DLD1 (cell line): ENCODE data around the gene ANKRD34B.

ENCODE experiments used
- in situ Hi-C: cut with HindIII; loops from 2 replicates; pipeline ENCODE4 v1.10.0; 2017; ENCODE audit warnings: low sequenced_read_pairs

The ANKRD34B gene

DNA sequence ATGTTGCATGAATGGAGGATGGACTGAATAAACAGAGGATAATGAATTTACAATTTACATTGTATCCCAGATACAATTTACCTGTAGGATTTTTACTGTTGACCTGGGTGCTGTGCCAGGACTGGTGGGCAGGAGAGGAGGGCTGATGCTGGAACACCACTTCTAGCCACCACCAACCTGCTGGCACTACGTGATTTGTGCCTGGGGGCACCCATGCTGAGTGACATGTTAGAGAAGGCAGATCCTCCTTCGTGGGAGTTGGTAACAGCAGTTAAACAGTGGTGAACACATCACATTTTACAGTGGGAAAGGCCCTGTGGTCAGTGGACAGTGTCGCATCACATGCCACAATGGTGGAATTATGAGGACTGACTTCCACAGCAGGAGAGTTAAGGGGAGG is 3.0 kb upstream of the ANKRD34B start:
- in situ Hi-C loops = no loop called here

DNA sequence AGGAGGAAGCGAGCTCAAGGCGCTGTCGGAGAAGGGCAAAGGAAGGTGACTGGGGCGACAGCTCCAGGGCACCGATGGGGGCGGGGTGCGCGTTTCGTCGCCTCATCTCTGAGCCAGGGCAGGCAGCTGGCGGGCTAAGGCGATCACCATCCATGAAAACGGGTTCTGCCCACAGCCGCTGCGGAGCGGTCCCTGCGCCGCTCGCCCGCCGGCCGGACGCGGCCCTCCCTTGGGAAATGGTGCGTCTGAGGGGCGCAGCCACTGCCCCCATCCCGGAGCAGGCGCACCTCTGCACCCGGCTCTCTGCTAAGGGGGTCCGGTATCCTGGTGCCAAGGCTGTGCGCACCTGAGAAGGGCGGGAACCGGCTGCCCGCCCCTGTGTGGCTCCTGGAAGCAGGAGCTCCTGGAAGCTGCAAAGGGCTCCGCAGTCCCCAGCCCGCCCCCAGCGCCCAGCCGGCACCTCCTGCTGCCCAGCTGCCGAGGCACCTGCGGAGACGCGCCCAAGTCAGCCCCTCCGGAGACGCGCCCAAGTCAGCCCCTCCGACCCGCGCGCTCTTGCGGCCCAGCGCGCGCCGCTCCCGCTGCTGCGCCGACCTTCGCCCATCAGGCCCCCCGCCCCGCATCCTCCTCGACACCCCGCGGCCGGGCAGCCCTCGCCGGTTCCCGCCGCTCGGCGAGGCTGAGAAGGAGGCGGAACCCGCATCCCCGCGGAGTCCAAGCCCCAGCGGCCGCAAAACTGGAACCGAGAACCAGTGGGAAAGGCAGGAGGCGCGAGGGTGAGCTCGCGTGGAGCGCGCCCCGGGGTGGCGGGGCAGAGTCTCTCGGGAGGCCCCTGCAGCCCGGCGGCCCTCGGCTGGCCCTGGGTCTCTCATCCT is 757 bp downstream of the ANKRD34B start:
- in situ Hi-C loops = no loop called here

DNA sequence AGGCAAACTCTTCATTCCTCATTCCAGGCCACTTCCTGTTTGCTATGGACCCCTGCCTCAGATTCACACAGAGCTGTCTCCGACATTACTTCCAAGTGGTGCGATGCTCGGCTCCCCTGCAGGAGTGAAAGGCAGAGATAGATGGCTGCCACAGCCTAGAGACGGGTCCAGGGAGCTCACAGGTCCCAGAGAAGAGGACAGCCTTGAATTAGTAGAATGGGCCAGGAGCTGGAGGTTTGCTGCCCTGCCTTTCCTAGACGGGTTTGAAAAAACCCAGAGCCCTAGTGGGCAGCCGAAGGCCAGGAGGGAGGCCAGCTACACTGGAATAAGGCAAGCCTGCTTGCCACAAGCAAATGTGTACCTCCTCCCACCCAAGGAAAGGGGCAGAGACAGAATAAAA is 1.8 kb downstream of the ANKRD34B start:
- in situ Hi-C loops = no loop called here

DNA sequence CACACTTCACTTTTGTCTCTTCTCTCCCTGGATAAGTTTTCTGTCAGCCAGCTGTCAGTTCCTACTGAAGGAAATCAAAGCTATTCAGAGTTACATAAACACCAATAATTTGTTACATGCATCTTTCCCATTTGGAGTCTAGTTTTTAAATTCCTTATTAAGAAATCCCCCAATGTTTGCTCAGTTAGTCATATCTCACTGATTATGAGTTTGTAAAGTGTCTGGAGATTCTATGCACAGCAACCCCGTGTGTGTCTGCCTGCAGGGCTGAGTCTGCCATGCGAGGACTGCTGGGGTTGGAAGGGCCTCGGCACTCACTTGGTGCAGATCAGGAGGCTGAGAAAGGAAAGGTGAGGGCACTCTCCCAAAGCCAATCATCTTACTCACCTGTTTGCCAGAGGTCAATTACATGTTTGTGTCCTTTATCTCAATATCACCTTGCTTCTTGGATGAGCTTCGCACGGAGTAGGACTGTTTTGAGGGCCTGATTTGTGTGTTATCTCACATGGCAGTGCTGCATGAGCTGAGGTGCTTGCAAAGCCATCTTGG is 3.3 kb downstream of the ANKRD34B start:
- in situ Hi-C loops = no loop called here

DNA sequence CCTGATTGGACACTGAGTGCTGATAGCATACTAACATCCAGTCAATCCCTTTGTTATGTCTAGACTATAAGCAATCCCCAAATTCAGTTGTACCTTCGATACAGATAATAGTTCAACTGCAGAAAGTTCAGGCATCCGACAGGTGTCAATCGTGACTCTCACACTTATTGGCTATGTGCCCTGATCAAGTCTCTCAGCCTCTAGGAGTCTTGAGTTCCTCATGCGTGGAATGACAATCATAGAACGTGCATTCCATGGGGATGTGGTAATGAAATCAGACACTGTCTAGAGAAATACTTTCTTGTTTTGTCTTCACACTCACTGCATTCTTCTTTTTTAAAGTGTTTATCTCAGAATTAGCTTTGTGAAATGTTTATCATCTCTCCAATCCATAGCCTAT is 4.8 kb downstream of the ANKRD34B start:
- in situ Hi-C loops = no loop called here

DNA sequence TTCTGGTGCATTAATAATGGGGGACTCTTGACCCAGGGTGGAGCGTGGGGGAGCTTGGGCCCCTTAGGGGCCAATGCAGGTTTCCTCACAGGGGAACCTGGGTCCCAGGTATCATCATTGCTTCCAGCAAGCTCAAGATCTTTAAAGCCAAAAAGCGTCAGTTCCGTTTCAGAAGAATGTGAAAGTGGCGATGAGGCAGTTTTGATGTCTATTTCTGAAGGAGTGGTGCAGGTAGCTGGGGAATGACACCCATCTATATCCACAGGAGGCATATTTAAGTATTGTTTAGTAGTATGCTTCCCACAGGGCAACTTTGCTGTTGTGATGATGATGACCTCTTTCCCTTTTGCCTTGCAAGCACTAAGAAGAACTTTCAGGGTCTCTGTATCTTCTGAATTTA is 10.8 kb downstream of the ANKRD34B start:
- in situ Hi-C loops = no loop called here

DNA sequence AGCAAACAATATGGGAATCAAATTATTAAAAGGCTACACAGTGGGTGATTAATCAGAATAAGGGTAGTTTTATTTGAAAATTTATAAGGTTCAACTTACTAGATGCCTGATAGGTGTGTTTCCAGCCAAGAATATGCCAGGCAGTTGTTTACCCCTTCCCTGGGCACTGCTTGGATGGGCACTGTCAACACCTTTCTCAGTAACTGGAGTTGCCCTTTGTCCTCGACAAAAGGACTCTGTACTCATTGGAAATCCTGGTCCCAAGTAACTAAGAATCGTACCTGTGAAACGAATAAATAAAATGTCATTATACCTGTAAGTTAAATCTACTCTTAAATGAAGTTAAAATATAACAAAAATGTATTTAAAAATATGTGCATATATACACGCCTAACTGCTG is 15.0 kb downstream of the ANKRD34B start:
- in situ Hi-C loops = no loop called here

DNA sequence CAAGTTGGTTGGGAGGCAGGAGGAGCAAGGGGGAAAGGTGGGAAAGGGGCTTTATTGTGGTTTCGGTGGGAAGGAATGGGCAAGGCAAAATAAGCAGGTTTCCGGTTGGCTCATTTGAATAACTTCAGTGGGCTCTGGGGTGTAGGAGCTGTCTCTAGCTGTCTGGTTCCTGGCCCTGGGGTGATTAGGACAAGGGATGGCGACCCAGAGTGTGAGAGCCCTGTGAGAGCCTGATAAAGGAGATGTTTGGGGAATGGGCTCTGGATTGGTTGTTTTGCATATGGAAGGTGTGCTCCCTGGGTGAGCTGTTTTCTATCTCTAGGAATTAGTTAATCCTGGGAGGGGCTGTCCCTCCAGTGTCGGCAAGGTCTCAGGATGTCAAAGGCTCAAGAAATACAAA is 15.4 kb downstream of the ANKRD34B start:
- in situ Hi-C loops = no loop called here

DNA sequence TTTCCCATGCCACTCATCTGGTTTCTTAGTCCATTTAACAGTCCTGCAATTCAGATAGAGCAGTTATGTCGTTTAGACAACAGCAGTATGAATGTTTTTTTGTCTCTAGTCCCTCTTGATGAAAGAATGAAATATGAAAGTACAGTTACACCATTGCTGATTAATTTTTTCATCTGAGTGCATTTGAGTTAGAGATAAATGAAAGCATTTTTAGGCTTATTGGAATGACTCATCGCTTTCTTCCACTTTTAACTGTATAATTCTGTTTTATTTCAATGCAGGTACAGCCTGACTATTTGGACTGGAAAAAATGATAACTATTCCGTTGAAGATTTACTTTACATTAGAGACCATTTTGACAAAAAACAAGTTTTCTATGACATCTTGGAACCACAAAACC is 28.7 kb downstream of the ANKRD34B start:
- in situ Hi-C loops = no loop called here

DNA sequence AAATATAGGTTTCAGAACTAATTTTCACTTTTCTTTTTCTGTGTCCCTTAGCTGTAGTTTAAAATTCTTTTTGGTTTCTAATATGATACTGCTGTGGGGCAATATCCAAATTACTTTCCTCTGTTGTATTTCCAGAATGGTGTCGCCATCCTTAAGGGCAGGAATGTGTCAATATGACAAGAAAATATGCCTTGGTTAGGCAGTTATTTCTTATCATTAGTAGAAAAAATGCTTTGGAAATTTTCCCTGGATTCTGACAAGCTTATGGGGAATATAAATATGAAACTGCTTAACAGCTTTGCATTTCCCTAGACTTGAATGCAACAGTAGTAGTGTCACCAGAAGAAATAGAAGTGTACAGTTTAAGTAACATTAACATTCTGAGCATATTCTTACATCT is 29.4 kb downstream of the ANKRD34B start:
- in situ Hi-C loops = no loop called here

DNA sequence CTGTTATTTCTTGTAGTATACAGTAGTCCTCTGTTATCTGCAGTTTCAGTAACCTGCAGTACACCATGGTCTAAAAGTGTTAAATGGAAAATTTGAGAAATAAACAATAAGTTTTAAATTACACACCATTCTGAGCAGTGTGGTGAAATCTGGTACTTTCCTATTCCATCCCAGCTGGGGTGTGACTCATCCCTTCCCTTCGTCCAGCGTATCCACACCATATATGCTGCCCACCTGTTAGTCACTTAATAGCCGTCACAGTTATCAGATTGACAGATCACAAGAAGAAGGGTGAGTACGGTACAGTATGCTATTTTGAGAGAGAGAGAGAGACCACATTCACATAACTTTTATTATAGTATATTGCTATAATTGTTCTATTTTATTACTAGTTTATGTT is 53.3 kb downstream of the ANKRD34B start:
- in situ Hi-C loops = no loop called here

DNA sequence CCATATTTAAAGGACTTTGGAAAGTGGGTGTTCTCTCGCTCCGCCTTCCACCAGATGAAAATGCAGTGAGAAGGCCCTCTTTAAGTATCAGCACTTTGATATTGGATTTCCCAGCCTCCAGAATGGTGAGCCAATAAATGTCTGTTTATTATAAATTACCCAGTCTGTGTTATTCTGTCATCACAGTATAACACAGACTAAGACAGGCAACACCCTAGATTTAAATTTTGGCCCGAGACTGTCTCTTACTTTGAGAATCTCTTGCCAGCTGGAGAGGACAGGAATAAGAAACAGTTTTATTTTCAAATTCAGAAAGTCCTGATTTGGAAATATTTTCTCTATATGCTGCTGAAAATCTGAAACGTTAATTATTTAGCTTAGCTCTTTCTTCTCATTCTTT is 60.7 kb downstream of the ANKRD34B start:
- in situ Hi-C loops = no loop called here

DNA sequence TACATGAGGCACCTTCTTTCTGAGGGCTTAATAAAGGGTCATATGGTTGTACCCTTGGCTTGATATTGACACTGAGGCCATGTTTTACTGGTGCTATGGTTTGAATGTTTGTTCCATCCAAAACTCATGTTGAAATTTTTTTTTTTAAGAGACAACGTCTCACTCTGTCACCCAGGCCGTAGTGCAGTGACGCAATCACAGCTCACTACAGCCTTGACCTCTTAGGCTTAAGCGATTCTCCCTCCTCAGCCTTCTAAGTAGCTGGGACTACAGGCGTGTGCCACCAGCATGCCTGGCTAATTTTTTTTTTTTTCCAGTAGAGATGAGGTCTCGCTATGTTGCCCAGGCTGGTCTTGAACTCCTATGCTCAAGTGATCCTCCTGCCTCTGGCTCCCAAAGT is 61.2 kb downstream of the ANKRD34B start:
- in situ Hi-C loops = no loop called here

DNA sequence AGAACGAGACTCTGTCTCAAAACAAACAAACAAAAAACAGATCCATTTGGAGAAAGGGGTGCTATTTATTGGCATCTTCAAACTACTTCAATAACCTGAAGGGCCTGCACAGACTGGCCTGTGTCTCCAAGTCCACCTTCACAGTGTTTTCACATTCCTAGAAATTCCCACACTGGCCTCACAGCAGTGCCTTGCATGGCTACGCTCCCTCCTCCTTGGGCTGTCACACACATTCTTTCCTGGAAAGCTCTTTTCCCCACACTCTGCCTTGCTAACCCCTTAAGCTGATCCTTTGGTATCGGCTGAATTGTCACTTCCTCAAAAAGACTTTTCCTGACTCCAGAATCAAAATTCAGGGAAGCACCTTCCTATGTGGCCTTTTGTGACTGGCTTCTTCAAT is 62.4 kb downstream of the ANKRD34B start:
- in situ Hi-C loops = no loop called here
